GOT3 (cell line): Measurements from ENCODE around the gene MRNIP.
"Not testable (repeated sequence)": the region's sequence is repeated elsewhere in the genome, so short reads cannot be mapped to it uniquely, and the experiment has no call there.

Experiments
- DNase-seq: peaks from one replicate; lab custom pipeline; 2025; ENCODE audit warnings: mixed read lengths; lab: John Stamatoyannopoulos, UW

Gene MRNIP

DNA sequence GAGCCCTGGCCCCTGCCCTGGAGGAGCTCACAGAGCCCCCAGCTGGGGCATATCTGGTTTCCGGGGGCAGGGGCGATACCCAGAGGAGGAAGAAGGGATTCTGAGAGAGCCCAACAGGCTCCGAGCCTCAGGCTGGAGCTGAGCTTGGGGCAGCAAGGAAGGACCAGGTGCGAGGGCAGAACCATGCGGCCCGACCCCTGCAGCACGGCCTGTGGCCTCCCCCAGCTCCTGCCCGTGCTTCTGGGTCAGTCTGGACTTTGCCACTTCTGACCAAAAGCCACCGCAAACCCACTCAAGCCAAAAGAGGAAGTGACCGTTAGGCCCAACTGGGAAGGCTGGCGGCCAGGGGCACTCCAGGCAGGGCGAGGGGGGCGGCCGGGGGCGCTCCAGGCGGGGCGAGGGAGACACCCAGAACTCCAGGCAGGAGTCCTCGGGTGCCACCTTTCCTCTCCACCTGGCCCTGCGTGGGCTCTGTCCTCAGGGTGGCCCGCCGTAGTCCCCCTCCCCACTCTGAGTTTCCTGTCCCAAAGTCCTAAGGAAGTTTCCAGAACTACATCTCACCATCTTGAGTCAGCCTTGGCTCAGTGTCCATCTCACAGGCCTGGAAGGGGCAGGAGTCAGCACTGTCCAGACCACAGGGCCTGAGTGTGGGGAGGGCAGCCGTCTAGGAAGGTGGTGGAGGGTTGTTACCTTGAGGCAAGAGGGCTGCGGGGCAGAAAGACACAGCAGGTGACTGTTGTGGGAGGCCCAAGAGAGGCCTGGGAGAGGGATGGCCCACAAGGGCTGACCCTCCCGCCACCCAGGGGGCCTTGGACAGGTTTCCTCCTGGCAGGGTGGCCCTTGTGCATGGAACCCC lies 65.8 kb downstream of the MRNIP start:
- no peak for DNase-seq

DNA sequence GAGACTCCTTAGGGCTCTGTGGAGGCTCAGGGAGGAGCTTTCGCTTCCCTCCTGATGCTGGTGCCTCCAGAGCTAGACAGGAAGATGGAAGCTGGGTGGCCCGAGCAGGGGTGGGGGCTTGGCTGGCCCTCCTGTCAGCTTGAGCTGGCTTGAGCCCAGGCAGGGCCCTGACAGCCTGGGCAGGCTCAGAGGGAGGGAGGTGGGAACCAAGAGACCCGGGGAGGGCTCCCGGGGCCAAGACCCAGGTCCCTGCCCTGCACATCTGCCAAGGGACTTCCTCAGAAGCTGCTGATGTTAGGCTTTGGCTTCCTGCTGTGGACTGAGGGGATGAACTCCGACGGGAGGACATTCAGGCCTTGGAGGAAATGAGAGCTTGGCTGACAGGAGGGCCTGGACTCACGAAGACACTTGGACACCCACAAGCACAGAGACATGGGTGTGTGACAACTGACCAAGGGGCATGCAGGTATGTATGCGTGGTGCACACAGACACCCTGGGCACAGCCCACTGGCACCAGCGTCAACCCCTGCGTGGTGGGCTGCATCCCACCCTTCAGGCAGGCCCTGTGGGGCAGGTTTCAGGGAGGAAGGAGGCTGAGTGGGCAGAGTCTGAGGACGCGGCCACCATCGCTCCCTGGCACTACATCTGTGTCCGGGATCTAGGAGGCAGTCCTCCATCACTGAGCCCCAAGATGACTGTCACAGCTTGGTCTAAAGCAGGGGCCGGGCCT lies 66.6 kb downstream of the MRNIP start:
- no peak for DNase-seq

DNA sequence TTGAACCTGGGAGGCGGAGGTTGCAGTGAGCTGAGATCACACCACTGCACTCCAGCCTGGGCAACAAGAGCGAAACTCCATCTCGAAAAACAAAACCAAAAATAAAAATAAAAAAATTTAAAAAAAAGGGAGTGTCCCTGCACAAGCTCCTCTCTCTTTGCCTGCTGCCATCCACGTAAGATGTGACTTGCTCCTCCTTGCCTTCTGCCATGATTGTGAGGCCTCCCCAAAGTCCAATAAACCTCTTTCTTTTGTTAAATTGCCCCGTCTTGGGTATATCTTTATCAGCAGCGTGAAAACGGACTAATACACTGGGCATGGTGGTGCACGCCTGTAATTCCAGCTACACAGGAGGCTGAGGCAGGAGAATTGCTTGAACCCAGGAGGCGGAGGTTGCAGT lies 69.3 kb downstream of the MRNIP start:
- not testable (repeated sequence) for DNase-seq

DNA sequence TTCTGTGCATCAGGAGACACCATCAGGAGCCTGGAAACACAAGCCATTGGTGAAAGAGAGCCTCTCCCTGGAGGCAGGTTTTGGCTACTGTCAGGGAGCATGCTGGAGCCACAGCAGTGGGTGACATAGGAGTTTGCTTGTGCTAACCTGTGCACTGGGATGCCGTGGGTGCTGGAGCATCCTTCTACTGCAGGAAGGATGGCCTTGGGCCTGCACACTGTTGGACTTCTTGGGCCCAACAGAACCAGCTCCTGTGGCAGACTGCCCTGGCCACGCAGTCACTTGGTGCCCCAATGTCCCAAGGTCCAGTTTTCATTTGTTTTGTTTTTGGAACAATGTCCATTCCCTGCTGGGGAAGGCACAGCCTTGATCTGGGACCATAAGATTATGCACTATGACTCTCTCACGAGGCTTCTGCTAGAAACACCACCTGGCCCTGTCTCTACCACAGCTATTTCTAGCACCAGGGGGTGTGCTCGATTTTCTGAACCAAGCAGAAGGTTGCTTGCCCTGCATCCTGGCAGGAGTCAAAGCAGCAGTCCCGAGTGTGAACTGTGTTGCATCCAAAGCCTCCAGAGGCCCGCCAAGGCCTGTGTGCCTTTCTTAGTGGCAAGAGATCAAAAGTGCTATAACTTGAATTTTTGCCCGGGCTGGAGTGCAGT lies 70.3 kb downstream of the MRNIP start:
- no peak for DNase-seq
